Suppressor macrophage (primary cell): Measurements from ENCODE around the gene RELA.

ENCODE experiments used
- DNase-seq, 4 experiments: peaks; one replicate each; pipeline ENCODE4 v3.0.0-alpha.2; 2020 to 2022

RELA gene

DNA sequence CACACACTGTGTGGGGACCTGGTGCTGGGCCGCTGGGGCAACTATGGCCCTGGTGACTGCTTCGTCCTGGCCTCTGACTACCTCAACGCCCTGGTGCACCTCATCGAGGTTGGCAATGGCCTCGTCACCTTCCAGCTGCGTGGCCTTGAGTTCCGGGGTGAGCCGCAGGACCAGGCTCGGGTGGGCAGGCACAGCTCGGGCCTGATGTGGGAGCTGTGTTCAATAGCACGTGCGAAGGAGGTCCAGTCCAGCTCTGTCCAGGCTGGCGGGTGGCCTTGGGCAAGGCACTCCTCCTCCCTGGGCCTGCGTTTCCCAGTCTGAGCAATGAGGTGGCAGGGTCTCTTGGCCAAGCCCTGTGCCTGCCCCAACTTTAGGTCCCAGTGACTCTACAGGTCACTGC is 33.1 kb downstream of the RELA start:
- DNase-seq: no peak

DNA sequence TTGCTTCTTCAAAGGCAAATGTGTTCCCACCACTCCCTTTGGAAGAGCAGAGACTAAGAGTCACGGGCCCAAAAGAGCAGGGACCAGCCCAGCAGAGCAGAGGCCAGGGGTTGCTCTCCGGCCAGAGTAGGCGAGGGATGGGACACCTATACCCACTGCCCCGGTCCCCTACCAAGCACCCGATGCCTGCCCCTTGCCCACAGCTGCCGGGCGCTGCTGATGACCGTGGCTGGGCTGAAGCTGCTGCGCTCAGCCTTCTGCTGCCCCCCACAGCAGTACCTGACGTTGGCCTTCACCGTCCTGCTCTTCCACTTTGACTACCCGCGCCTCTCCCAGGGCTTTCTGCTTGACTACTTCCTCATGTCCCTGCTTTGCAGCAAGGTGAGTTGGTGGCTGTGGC is 35.5 kb downstream of the RELA start:
- no peak for DNase-seq

DNA sequence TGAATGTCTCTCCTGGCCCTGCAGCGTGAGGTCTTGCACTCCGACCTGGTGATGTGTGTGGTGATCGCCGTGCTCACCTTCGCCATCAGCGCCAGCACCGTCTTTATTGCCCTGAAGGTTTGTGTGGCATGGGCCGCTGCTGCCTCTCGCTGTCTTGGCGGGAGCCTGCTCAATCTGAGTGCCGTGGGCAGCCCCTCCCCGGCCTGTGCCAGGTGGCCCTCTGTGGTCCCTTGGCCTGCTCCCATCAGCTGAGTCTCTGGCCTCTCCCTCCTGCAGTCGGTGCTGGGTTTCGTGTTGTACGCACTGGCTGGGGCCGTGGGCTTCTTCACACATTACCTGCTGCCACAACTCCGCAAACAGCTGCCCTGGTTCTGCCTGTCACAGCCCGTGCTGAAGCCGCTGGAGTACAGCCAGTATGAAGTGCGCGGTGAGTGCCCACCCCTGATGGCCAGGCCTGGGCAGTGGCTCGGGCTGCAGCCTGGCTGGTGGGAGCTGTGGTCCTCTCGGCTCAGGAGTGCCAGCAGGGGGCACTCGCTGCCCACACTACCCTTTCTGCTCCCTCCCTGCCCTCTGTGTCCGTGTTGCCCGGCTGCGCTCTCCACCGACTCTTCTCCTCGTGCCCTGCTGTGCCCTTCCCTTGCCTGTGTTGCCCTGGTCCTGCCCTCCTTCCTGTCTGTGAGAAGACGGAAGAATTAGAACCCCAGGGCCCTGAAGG is 36.9 kb downstream of the RELA start:
- peak; percentile 79 to 90 (median 83) for DNase-seq

DNA sequence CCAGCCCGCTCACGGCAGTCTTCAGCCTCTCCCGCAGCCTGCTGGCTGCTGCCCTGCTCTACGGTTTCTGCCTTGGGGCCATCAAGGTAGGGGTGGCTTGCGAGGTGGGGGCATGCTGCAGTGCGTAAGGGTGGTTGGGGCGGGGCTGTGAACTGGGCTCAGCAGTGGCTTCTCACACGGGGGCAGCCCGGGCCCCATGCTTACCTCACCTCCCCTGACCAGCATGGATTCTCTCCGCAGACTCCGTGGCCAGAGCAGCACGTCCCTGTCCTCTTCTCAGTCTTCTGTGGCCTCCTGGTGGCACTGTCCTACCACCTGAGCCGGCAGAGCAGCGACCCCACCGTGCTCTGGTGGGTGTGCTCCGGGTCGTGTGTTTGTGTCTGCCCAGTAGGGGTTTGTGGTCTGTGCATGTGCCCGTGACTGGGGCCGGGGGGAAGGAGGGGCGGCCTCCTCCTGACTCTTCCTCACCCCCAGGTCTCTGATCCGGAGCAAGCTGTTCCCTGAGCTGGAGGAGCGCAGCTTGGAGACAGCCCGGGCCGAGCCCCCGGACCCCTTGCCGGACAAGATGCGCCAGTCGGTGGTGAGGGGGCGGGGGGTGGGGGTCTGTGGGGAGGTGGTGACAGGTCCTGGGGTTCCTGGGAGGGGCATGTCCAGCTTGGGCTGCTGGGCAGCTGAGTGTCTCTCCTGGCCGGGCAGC is 37.6 kb downstream of the RELA start:
- no peak for DNase-seq

DNA sequence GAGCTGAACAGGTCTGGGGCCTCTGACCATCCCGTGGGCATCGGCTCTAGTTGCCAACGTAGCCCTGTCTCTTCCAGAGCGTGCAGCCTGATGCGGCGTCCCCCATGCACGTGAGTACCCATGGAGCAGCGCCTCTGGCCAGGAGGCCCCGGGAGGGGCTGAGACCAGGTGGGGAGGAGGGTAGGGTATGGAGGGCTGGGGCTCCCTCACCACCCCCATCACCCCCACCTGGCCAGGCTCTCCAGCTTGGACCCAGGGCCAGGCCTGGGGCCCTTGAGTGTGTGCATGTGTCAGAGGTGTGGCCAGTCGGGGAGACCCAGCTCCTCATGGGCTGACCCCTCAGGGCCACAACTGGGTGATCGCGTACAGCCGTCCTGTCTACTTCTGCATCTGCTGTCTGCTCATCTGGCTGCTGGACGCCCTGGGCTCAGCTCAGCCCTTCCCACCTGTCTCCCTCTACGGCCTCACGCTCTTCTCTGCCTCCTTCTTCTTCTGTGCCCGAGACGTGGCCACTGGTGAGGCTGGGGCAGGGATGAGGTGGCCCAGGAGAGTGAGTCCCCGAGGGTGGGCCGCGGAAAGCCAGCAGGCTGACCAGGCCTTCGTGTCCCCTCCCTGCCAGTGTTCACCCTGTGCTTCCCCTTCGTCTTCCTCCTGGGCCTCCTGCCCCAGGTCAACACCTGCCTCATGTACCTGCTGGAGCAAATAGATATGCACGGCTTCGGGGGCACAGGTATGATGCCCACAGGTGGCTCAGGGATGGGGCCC is 38.7 kb downstream of the RELA start:
- no peak for DNase-seq

DNA sequence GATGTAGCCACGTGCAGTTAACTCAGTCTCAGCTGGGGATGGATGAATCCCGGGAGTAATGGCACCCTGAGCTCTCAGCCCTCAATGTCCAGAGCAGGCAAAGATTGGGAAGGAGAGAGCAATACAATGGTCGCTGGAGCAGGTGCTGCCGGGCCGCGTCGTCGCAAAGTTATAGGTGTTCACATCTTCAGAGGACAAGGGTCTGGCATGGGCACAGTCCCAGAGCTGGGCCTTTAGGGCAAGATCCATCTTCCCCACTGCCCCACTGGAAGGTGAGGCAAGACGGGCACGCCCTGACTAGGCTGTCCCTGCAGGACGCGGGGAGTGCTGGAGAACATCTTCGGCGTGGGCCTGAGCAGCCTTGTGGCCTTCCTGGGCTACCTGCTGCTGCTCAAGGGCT is 39.5 kb downstream of the RELA start:
- no peak for DNase-seq

DNA sequence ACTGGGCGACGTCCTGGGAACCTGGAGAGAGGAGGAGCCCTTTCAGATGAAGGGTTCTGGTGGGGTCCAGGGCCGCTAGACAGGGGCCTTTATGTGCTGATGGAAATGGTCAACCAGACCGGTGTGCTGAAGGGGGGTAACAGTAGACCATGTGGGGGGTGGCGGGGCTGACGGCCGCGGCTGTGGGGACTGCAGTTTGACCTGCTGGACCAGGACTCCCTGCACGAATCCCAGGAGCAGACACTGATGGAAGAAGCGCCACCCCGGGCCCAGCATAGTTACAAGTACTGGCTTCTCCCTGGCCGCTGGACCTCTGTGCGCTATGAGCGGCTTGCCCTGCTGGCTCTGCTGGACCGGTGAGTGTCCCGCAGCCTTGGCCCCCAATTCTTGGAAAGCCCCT is 40.7 kb downstream of the RELA start:
- DNase-seq: no peak

- no peak for DNase-seq
These were observed 41.3 kb downstream of the RELA start for GRCh38 chr11:65621460-65621859.

- no peak for DNase-seq
These were observed 42.0 kb downstream of the RELA start for GRCh38 chr11:65620666-65621065.

GRCh38 chr11:65619281-65619928 is 43.3 kb downstream of the RELA start:
- DNase-seq: no peak

GRCh38 chr11:65618763-65619162 is 44.0 kb downstream of the RELA start:
- no peak for DNase-seq

- no peak for DNase-seq
These were observed 44.5 kb downstream of the RELA start for GRCh38 chr11:65617990-65618751.

- no peak for DNase-seq
These were observed 45.4 kb downstream of the RELA start for GRCh38 chr11:65617136-65617850.

GRCh38 chr11:65616575-65617001 is 46.1 kb downstream of the RELA start:
- no peak for DNase-seq

DNA sequence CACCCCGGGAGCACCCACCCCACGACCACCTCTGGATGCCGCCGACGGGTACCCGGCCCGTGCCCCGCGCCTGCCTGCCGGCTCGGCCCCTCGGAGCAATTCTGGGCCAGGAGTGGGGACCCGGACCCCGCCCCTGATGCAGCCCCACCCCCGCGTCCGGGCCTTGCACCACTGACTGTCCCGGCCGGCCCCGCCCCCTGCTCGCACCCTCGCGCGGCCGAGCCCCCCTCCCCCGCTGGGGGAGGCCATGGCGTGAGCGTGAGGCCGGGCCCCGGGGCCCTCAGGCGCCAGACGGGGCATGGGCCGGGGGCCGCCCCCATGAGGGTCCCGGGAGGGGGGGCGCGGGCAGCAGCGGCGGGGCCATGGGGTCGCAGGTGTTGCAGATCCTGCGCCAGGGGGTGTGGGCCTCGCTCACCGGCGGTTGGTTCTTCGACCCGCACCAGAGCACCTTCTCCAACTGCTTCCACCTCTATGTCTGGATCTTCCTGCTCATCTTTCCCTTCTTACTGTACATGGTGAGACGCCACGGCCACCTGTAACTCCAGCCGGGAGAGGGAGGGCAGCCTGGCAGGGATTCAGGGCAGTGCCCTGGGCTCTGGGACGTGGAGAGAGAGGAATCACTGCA is 46.7 kb downstream of the RELA start:
- DNase-seq: peak in 2 of 4 experiments; percentile 40 to 56

DNA sequence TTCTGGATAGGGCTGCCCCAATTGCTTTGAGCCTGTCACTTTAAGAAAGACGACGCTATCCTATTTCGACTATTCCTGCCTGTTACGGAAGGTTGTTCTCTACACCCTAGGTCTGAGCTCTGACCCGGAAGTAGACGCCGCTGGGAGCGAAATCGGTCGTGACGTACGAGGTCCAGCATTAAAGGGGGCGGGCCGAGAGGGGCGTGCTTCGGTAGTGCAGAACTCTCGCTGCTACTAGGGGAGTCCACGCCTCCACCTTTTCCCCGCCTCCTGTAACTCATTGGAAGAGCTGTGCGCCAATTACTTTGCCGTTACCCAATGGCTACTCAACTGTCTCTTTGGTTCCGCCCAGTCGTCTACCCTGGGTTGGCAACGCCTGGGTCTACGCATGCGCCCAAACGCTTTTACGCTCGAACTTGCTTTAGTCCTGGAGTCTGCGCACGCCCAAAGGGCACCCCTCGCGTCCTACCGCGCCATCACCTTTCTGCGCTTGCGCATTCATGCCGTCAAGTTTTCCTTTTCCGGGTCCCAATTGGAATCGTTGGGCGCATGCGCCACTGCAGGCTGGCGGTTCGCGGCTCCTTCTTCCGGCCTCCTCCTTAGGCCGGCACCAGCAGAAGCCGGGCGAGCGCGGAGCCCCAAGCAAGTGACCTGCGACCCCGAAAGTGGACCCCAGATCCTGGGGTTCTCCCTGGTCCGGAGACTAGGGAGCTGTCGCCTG is 47.3 kb downstream of the RELA start, which contains the start of gene PCNX3:
TSS of gene PCNX3 (plus strand) at position 548 of the 721 bp plus-strand sequence. CDS start 536 bp downstream, outside the sequence.
- DNase-seq: peak; percentile 100

GRCh38 chr11:65613091-65613928 is 49.4 kb downstream of the RELA start:
- DNase-seq: peak in 2 of 4 experiments; percentile 25 to 61

DNA sequence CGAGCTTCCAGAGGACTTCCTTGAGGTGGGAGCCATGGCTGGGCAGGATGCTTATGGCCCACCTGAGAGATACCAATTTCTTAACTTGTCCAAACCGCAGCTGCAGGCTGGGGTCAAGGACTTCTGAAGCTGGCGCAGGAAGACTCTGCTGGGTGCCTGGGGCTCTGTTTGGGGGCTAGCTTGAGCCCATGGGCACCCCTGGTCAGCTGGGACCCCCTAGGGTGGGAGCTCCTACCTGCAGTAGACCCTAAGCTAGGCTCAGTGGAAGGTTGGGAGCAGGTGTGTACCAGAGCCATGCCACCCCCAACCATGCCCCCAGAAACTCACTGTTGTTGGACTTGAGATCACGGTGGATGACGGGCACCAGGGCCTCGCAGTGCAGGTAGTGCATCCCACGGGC is 50.0 kb downstream of the RELA start:
- DNase-seq: no peak
